K562 (cell line): ENCODE measurements around the gene STC2. TPM values are rescaled to one million over a fixed set of nuclear protein-coding genes. Genes with fewer than 3 reads are reported as not detected.

Experiments used
- CBX5 ChIP-seq: IDR thresholded peaks from 2 replicates; pipeline ENCODE4 v1.6.1; 2014; ENCODE audit warnings: low read depth, borderline replicate concordance
- CCAR2 ChIP-seq: fragments of 200-400 bp; formaldehyde crosslinking; IDR thresholded peaks from 2 replicates; pipeline ENCODE4 v1.6.1; 2017; ENCODE audit warnings: mild to moderate bottlenecking, low read depth, low read length
- CXXC5 ChIP-seq: fragments of 250-450 bp; sonication (Bioruptor Pico); IDR thresholded peaks from 2 replicates; pipeline ENCODE4 v1.8.0; 2022; ENCODE audit warnings: inconsistent platforms, mild to moderate bottlenecking, moderate library complexity
- KAT7 ChIP-seq: sonication (generic); formaldehyde crosslinking; IDR thresholded peaks from 2 replicates; pipeline ENCODE4 v1.8.0; 2022; ENCODE audit warnings: missing genetic modification reagents, mild to moderate bottlenecking, borderline replicate concordance
- MEF2D ChIP-seq: conservative IDR thresholded peaks from 2 replicates; pipeline ENCODE4 v1.6.1; 2016; ENCODE audit warnings: low read depth, missing genetic modification characterization, missing compliant biosample characterization
- RBM22 ChIP-seq: fragments of 200-400 bp; formaldehyde crosslinking; IDR thresholded peaks from 2 replicates; pipeline ENCODE4 v1.6.1; 2018; ENCODE audit warnings: low read length, low read depth; ENCODE audit not compliant: poor library complexity, severe bottlenecking
- SRSF7 ChIP-seq: fragments of 200-400 bp; formaldehyde crosslinking; optimal IDR thresholded peaks from 2 replicates; pipeline ENCODE3; 2017; ENCODE audit warnings: mild to moderate bottlenecking, low read depth, low read length
- polyA plus RNA-seq, 8 experiments: library from polyadenylated mRNA; depleted of rRNA in 4 of 8; stranded (reverse) in 5 of 8; unstranded in 3 of 8; fragments of >200 nt; fragmentation: Nextera tagmentation in 2 of 8; fragmentation: Illumina TruSeq in 1 of 8; extraction: Ambion mirVana in 2 of 8; extraction: Trizol in 1 of 8; gene quantifications; 2 replicates each; pipeline versions ENCODE4 v1.2.1 to v1.2.3, GENCODE V29; 2011 to 2014; ENCODE audit warnings: inconsistent platforms in 1 of 8, missing spikeins in 1 of 8
- total RNA-seq, 7 experiments: library from RNA; depleted of rRNA in 6 of 7; stranded (reverse); fragments of >200 nt in 6 of 7; fragmentation: Illumina TruSeq in 2 of 7; extraction: Trizol in 2 of 7; gene quantifications; 2 replicates each; pipeline versions ENCODE4 v1.2.1 to v1.2.3, GENCODE V29; 2011 to 2021; ENCODE audit warnings: low replicate concordance in 1 of 7
- TF ChIP-seq, protein P1 (sequence below): sonication (generic); formaldehyde crosslinking; IDR thresholded peaks from 2 replicates; pipeline ENCODE4 v1.8.0; 2022; ENCODE audit warnings: missing genetic modification reagents, mild to moderate bottlenecking, borderline replicate concordance
- TF ChIP-seq, protein P2 (sequence below), 2 experiments: fragments of 450-650 bp; conservative IDR thresholded peaks; 2 replicates each; pipeline ENCODE4 v1.6.1; 2017; ENCODE audit warnings: mild to moderate bottlenecking in 2 of 2, moderate library complexity in 2 of 2

Gene STC2
- total and polyA plus RNA-seq, 9 of the 15 experiments (the other 6 are each of a cell fraction or from before 2014, with no cell fraction given) = 0.62 to 31.7 (median 7.4) TPM

DNA sequence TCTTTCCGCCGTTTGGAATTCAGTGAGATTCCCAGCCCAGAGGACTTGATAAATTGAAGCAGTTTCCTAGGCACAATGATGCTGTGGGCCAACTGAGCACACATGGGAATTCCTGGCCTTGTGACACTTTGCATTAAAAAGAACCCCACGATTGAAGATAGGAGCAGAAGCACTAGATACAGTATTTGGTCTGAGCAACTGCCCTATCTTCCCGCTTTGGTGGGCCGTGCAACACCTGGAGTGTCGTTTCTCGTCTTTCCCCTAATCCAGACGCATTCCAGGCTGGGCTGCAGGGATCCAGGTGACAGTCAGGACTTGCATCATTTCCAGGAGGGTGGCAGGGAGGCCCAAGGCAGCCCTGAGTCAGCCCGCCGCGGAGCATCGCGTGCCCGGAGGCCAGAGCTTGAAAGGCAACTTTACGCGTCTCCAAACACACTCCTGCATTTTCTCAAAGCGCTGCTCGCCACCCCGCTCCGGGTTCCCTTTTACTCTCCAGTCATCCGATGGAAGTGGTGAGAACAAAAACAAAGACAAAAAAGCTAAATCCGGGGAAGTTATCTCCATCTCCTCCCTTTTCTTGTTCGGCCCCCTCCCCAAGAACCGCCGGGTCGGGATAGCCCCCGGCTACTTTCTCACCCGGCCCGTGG, 753 bp upstream of the STC2 start (continued):
- TF ChIP-seq CBX5 (no peak), RBM22 (no peak), KAT7 (CRISPR knock-in tag) (no peak), CXXC5 (no peak), CCAR2 (no peak), SRSF7 (no peak), MEF2D (tag) (no peak)
- TF ChIP-seq, protein P1, sequence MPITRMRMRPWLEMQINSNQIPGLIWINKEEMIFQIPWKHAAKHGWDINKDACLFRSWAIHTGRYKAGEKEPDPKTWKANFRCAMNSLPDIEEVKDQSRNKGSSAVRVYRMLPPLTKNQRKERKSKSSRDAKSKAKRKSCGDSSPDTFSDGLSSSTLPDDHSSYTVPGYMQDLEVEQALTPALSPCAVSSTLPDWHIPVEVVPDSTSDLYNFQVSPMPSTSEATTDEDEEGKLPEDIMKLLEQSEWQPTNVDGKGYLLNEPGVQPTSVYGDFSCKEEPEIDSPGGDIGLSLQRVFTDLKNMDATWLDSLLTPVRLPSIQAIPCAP = no peak
- TF ChIP-seq, protein P2, sequence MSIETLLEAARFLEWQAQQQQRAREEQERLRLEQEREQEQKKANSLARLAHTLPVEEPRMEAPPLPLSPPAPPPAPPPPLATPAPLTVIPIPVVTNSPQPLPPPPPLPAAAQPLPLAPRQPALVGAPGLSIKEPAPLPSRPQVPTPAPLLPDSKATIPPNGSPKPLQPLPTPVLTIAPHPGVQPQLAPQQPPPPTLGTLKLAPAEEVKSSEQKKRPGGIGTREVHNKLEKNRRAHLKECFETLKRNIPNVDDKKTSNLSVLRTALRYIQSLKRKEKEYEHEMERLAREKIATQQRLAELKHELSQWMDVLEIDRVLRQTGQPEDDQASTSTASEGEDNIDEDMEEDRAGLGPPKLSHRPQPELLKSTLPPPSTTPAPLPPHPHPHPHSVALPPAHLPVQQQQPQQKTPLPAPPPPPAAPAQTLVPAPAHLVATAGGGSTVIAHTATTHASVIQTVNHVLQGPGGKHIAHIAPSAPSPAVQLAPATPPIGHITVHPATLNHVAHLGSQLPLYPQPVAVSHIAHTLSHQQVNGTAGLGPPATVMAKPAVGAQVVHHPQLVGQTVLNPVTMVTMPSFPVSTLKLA (conservative IDR thresholded peaks at IDR 0.05) = 0 out of 4 replicates have a peak, but pooled peaks of 1 of the 2 experiments have one; percentile 8
